Loucy (cell line): ENCODE results near the gene HSBP1L1.

Source experiments
- CTCF ChIP-seq: fragments of 200-600 bp; sonication (generic); conservative IDR thresholded peaks from 2 replicates; pipeline ENCODE4 v1.5.1; 2014; ENCODE audit warnings: mild to moderate bottlenecking, antibody characterized with exemption, low read length
- EZH2phosphoT487 ChIP-seq: fragments of 200-600 bp; IDR thresholded peaks from 2 replicates; pipeline ENCODE4 v1.6.1; 2018; ENCODE audit warnings: antibody characterized with exemption, mild to moderate bottlenecking, moderate library complexity, borderline replicate concordance

- TF ChIP-seq CTCF (no peak), EZH2phosphoT487 (no peak)
Observed at GRCh38 chr18:79962835-79963657, 1.4 kb upstream of the HSBP1L1 start.
